ENCODE data around the gene TRAF3IP1. TPM values are rescaled to one million over a fixed set of nuclear protein-coding genes. Genes with fewer than 3 reads are reported as not detected.

Gene TRAF3IP1
- total and polyA plus RNA-seq, 2 donors: 9.6 to 13.6 TPM

DNA sequence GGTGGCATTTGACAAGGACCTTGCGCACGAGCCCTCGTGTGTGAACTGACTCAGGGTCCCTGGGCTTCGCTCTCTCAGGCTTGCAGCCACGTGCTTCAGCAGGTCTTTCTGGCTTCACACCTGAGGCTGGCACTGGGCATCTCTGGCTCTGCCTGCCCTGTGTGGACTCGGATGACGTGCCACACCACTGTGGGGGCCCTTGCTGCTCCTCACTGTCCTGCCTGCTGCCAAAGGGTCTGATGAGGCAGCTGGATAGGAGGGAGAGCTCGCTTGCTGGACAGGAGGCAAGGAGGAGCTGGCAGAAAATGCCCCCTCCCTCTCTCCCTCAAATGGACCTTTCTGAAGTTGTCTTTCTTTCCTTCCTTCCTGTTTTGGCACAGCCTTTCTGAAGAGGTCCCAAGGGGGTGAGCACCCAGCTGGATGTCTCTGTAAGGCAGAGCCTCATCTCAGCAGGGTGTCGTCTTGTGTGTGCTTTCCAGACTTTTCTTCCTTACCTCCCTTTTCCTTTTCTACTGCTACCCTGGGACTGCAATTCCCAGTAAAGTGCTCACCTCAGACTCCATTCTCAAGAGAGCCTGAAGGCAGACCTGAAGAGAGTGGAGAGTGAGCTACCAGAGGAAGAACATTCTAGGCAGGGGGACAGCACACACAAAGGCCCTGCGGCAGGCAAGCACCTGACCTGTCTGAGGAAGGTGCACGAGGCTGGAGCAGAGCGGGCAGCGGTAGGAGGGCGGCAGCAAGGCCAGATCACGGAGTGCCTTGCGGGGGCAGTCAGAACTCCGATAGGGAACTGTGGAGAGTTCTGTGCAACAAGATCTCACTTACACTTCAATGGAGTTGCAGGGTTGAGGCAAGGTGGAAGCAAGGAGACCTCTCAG is 37.2 kb upstream of the TRAF3IP1 start:
- Histone ChIP-seq H3K4me1 (ENCODE audit: insufficient read depth) (no peaks in the 10 kb centered on the region), H3K36me3 (ENCODE audit: insufficient read depth) (no peaks in the 10 kb centered on the region), H3K4me3 (ENCODE audit: low read depth, low read length) (no peak overlapping the region), H3K27ac (ENCODE audit: low read depth) (no peak overlapping the region)
- 91% methylated on average over 17 of the region's 17 CpGs for WGBS
- DNase-seq (ENCODE audit: extremely low spot score): no peak

DNA sequence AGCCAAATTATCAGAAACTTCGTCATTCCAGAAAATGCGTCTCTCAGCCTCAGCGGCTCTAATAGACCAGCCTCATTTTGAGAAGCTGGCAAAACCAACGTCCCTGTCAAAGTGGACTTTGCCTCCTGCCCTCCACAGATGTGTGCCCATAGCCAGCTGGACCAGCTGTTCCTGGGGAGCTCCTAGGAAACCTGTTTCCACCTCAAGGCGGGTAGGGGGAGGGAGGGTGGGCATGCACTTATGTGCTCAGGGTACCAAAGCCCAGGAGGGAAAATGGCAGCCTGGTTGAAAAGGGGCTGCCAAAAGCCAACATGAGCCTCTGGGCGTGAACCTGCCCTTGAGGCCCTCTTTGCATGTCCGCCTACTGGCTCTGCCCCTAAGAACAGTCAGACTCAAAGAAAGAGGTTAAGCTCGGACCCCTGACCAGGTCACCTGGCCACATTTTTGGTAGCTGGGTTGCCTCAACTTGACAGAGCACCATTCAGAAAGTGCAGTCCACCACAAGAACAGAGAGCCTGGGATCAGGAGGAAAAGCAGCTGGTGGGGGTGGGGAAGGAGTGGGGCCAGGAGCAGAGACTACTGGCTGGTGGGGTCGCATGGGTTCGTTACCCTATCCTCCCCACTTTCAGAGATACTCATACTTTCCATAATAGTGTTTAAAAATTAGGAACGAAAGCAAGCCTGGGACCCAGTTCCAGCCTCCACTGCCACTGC is 35.4 kb upstream of the TRAF3IP1 start:
- Histone ChIP-seq H3K27ac (ENCODE audit: low read depth) (peak overlapping the region; percentile 45), H3K36me3 (ENCODE audit: insufficient read depth) (no peaks in the 10 kb centered on the region), H3K4me1 (ENCODE audit: insufficient read depth) (no peaks in the 10 kb centered on the region), H3K4me3 (ENCODE audit: low read depth, low read length) (no peak overlapping the region)
- no peak for DNase-seq (ENCODE audit: extremely low spot score)
- 70% methylated on average over 11 of the region's 11 CpGs for WGBS

DNA sequence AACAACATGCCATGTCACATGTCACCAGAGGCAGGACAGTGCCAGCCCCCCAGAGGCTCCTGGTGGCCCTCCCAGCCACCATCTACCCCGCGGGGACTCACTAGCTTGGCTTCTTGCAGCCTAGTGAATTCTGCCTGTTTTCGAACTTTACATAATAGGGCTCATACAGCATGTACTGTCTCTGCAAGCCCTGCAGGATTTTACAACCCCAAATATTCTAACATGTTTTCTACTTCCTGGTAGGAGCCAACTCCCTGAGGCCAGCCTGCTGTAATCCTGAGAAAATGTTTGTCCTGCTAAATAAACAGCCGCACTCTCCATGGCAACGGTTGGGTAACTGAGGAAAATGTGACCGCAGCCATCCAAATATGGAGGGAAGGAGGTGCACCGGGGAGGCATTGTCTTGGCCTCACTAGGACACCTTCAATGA is 34.6 kb upstream of the TRAF3IP1 start:
- Histone ChIP-seq H3K4me3 (ENCODE audit: low read depth, low read length) (no peak overlapping the region), H3K4me1 (ENCODE audit: insufficient read depth) (no peaks in the 10 kb centered on the region), H3K27ac (ENCODE audit: low read depth) (peak overlapping the region; percentile 93), H3K36me3 (ENCODE audit: insufficient read depth) (no peaks in the 10 kb centered on the region)
- peak; percentile 88 for DNase-seq (ENCODE audit: extremely low spot score)
- WGBS: 17% methylated on average over 7 of the region's 7 CpGs

DNA sequence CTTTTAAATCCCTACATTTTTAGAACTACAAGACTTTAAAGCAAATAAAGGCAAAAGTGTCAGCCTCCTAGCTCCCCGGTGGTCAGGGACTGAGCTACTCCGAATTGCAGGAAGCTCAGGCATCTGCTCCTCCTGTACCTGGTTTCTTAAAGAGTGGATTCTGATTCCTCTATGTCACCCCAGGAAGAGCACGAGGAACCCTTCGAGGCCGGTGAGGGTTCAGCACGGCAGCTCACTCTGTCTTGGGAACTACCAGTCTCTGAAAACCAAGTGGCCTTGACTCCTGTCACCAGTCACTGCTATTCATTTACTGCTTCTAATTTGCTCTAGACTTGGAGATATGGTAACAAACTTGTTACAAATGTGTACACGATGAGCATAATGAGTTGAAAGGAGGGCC is 34.2 kb upstream of the TRAF3IP1 start:
- Histone ChIP-seq H3K36me3 (ENCODE audit: insufficient read depth) (no peaks in the 10 kb centered on the region), H3K4me3 (ENCODE audit: low read depth, low read length) (no peak overlapping the region), H3K27ac (ENCODE audit: low read depth) (peak overlapping the region; percentile 93), H3K4me1 (ENCODE audit: insufficient read depth) (no peaks in the 10 kb centered on the region)
- no peak for DNase-seq (ENCODE audit: extremely low spot score)
- WGBS: 26% methylated on average over 7 of the region's 7 CpGs

DNA sequence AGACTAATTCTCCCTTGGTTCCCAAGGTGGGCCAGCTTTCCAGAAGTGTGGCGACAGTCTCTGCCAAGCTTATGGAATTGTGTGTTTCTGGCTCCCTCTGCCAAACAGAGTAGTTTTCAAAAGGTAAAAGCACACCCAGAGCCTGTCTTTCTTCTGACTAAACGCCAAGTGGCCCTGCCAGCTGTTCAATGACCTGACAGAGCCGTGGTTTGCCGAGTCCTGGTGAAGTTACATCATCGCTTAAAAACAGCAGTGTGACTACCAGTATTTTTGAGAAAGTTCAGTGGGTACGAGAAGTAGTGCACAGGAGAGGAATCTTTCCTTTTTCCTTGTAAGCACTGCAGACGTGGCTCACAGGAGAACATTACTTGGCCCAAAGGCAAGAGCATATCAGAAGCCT is 33.8 kb upstream of the TRAF3IP1 start:
- Histone ChIP-seq H3K4me3 (ENCODE audit: low read depth, low read length) (no peak overlapping the region), H3K4me1 (ENCODE audit: insufficient read depth) (no peaks in the 10 kb centered on the region), H3K27ac (ENCODE audit: low read depth) (peak overlapping the region; percentile 93), H3K36me3 (ENCODE audit: insufficient read depth) (no peaks in the 10 kb centered on the region)
- peak; percentile 8 for DNase-seq (ENCODE audit: extremely low spot score)
- 23% methylated on average over 7 of the region's 7 CpGs for WGBS

DNA sequence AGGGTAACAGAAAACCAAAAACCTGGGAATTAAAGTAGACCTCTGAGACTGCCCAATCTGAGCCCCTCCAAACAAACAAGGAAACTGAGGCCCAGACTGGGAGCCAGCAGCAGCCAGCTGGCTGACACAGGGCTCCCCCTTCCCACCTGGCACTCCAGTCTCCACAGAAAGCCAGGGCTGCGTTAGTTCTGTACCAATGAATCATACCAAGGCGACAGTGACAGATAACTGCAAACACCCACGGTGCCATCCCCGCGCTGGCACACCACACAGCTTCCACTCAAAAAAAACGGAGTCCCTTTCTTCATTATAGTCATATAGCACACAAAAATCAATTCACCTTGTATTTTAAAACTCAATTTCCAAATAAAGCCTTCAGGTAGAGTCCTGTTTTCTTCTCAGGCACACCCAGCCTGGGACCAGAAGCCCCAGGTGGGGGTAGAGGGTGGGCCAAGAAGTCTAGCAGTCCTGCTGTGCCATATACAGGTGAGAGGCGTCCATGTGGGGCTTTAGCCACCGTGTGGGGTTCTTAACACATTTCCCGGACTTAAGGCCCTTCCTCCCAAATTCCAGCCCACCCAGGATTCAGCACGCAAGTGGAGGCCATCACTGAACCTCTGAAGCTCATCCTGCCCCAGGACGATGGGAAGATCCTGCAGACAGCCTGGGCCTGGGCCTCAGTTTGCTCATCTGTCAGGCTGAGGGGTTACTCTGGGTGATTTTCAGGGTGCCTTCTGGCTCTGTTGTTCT is 33.2 kb upstream of the TRAF3IP1 start:
- Histone ChIP-seq H3K36me3 (ENCODE audit: insufficient read depth) (no peaks in the 10 kb centered on the region), H3K4me3 (ENCODE audit: low read depth, low read length) (peak overlapping the region; percentile 77), H3K4me1 (ENCODE audit: insufficient read depth) (no peaks in the 10 kb centered on the region), H3K27ac (ENCODE audit: low read depth) (peak overlapping the region; percentile 90)
- 43% methylated on average over 11 of the region's 11 CpGs for WGBS
- DNase-seq (ENCODE audit: extremely low spot score): no peak

DNA sequence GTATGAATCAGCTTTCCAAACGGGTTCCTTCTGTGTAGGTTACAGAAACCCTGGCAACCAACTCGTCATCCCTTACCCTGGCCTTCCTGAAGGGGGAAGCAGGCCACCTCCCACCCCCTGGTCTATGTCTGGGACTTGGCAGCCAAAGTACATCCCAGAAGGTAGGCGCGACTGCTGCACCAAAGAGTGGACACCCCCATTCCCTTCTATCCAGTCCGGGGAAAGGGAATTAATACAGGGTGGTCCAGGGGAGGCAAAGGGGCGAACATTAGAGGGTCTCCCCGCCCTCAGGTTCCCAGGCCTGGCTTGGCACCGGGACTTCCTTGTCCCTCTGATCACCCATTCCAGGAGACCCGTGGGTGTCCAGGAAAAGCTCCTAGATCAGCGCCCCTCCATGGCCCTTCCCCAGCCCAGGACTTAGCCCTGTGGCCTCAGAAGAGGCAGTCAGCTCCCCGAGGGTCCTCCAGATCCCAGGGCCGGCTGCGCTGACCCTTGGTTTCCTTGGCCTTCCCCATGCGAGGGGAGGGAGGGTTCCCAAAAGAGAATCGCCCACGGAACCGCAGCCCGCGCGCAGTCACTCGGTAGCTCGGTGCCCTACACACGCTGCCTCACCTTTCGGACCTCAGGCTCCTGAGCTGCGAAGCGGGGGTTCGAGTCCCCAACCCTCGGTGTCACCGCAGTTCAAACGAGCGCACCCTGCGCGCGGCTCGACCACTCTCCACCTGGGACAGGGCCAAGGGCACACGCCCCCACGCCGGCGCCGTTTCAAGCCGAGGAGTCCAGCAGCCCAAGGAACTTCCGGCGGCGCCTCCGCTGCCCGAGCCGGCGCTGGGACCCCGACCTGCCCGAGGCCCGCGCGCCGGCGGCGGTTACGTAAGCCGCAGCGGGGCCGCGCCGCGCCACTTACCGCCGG is 32.3 kb upstream of the TRAF3IP1 start, which contains the start of gene PER2:
Gene PER2, minus strand, starts transcription at position 874 of the 913 bp plus-strand sequence. CDS start 10,674 bp downstream, outside the sequence.
- WGBS: 1% methylated on average over 65 of the region's 65 CpGs
- no peaks in the 10 kb centered on the region for H3K4me1 ChIP-seq (ENCODE audit: insufficient read depth)
- H3K36me3 ChIP-seq (ENCODE audit: insufficient read depth): no peaks in the 10 kb centered on the region
- peak within 1 kb of the TSS; percentile 77 for H3K4me3 ChIP-seq (ENCODE audit: low read depth, low read length)
- peak; percentile 69 for DNase-seq (ENCODE audit: extremely low spot score)
- H3K27ac ChIP-seq (ENCODE audit: low read depth): peak within 1 kb of the TSS; percentile 90

DNA sequence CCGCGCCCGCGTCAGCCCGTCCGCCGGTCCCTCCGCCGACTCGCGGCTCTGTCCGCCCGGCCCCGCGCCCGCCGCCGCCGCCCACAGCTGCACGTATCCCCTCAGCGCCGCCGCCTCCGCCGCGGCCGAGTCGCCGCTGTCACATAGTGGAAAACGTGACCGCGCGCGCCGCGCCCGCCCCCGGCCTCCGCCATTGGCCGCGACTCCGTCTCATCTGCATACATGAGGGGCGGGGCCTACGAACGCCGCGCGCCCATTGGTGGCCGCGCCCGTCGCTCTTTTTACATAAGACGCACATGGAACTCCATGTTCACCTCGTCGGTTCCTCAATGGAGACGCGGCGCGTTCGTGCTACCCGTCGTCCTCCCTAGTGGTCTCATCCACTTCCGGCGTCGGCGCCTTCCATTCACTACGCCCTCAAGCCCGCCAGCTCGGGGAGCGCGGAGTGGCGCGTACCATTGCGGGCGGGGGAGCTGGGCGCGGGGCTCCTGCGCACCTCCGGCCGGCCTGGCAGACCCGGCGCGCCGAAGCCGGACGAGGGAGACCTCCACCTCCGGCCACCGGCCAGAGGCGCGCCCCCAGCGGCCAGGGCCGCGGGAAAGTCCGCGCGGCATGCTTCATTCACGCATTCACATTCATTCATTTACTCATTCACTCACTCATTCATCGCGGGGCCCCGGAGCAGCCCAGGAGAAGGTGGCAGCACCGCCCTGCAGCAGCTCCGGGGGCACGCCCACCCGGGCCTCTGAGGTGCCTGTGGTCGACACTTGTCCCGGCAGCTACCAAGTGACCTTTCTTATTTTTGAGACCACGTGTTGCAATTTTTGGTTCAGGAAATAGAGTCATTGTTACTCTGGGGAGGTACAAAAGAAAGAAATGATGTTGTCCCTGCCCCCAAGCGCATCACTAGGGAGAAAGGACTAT is 31.4 kb upstream of the TRAF3IP1 start:
- under 1% methylated on average over 108 of the region's 108 CpGs for WGBS
- Histone ChIP-seq H3K36me3 (ENCODE audit: insufficient read depth) (no peaks in the 10 kb centered on the region), H3K27ac (ENCODE audit: low read depth) (peak overlapping the region; percentile 90), H3K4me3 (ENCODE audit: low read depth, low read length) (peak overlapping the region; percentile 77), H3K4me1 (ENCODE audit: insufficient read depth) (no peaks in the 10 kb centered on the region)
- peak; percentile 94 for DNase-seq (ENCODE audit: extremely low spot score)

DNA sequence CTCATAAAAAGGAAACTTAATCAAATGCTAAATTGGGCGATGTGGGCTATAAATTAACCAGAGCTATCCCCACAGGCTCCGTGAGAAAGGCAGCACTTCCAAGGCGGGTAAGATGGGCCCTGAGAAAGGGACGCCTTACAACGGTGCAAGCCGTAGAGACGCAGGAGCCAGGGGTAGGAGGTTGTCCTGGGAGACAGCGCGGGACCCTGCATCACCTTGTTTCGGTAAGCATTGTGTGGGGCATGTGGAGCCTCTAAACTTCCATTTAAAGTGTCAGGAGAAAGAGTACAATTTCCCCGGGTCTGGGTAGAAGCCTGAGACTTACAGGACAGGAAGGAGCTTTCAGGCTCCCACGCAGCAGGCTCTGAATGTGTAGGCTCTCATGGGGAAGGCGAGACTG is 30.7 kb upstream of the TRAF3IP1 start:
- H3K27ac ChIP-seq (ENCODE audit: low read depth): no peak overlapping the region
- H3K4me1 ChIP-seq (ENCODE audit: insufficient read depth): no peaks in the 10 kb centered on the region
- DNase-seq (ENCODE audit: extremely low spot score): no peak
- H3K36me3 ChIP-seq (ENCODE audit: insufficient read depth): no peaks in the 10 kb centered on the region
- 31% methylated on average over 13 of the region's 13 CpGs for WGBS
- no peak overlapping the region for H3K4me3 ChIP-seq (ENCODE audit: low read depth, low read length)

DNA sequence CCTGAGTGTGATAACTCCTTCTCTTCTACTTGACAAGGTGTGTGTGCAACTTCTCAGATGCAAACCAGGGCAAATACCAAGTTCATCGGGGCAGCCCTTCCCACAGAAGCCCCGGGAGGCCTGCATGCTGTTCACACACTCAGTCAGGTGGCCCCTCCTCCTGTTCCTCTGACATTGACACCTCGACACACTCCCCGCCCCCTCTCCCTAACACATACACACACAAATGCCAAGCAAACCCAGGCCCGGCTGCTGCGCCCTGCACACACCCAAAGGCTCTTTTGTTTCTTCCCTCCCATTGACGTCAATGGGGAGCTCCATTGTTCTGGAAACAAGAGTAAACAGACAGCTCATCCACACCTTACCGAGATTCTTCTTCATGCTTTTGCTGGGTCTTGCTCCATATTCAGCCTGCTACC is 30.2 kb upstream of the TRAF3IP1 start:
- WGBS: 59% methylated on average over 8 of the region's 8 CpGs
- peak; percentile 60 for DNase-seq (ENCODE audit: extremely low spot score)
- no peaks in the 10 kb centered on the region for H3K36me3 ChIP-seq (ENCODE audit: insufficient read depth)
- H3K4me1 ChIP-seq (ENCODE audit: insufficient read depth): no peaks in the 10 kb centered on the region
- no peak overlapping the region for H3K4me3 ChIP-seq (ENCODE audit: low read depth, low read length)
- no peak overlapping the region for H3K27ac ChIP-seq (ENCODE audit: low read depth)

DNA sequence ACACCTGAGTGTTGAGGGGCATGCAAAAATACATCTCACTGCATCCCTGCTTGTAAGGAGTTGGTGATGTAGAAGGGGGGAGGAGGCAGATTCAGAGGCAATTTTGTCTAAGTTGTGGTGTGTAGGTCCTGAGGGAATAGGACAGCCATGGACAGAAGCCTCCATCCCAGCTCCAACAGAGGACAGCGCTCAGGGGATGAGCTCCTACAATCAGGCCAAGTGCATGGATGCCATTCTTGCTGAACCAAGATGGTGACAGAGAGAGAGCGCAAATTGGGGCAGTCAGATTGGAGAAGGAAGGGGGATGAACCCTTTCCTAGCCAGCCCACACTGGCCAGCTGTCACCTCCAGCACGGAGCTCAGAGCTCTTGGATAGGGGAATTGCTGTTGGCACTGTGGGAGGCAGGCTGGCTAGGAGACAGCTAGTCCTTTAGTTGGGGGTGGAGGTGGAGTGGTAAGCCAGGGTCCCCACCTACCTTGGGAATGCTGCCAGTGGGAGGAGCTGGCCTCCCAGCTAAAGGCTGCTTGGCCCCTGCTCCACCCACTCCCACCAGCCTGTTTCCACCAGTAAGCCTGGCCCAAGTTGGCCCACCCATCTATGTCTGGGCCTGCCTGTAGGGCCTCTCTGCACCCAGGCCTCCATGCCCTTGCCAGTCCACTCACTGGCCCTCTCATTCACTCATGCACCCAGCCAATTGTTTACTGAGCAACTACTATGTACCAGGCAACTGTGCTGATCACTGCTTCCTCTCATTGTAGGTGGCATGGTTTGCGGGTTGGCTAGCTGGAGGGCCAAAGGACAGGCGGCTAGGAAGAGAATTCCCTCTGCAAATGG is 29.4 kb upstream of the TRAF3IP1 start:
- 87% methylated on average over 5 of the region's 5 CpGs for WGBS
- Histone ChIP-seq H3K4me3 (ENCODE audit: low read depth, low read length) (no peak overlapping the region), H3K36me3 (ENCODE audit: insufficient read depth) (no peaks in the 10 kb centered on the region), H3K27ac (ENCODE audit: low read depth) (no peak overlapping the region), H3K4me1 (ENCODE audit: insufficient read depth) (no peaks in the 10 kb centered on the region)
- DNase-seq (ENCODE audit: extremely low spot score): no peak

Measured in urinary bladder (tissue), 4 donors.